ENCODE data around the gene PSAPL1.

- TF ChIP-seq, protein P1, sequence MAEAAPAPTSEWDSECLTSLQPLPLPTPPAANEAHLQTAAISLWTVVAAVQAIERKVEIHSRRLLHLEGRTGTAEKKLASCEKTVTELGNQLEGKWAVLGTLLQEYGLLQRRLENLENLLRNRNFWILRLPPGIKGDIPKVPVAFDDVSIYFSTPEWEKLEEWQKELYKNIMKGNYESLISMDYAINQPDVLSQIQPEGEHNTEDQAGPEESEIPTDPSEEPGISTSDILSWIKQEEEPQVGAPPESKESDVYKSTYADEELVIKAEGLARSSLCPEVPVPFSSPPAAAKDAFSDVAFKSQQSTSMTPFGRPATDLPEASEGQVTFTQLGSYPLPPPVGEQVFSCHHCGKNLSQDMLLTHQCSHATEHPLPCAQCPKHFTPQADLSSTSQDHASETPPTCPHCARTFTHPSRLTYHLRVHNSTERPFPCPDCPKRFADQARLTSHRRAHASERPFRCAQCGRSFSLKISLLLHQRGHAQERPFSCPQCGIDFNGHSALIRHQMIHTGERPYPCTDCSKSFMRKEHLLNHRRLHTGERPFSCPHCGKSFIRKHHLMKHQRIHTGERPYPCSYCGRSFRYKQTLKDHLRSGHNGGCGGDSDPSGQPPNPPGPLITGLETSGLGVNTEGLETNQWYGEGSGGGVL (CRISPR knock-in tag; IDR thresholded peaks at IDR 0.05) = no peak
- no peak for TF ChIP-seq CTCF (IDR thresholded peaks at IDR 0.05 in 2 of 3, conservative IDR thresholded peaks at IDR 0.05 in 1 of 3; ENCODE audit: insufficient read depth in 2 of 3, low read depth in 1 of 3, low read length in 3 of 3)
- no peak for TF ChIP-seq TRIM28 (IDR thresholded peaks at IDR 0.05)
Measured at GRCh38 chr4:7426525-7427171, 8.1 kb downstream of the PSAPL1 start.
